Anterior cingulate cortex (tissue), 58 donors: ENCODE data around the gene BDKRB2.

ENCODE experiments used
- DNase-seq, 58 donors: peaks; one replicate each; lab custom pipeline; 2025; lab: John Stamatoyannopoulos, UW

BDKRB2 gene

GRCh38 chr14:96204151-96205058 lies at the start of gene BDKRB2:
Gene BDKRB2 (plus strand): TSS chr14:96204839. CDS start chr14:96237108, 32,269 bp downstream.
- DNase-seq, result peak in 41 of 58 donors; percentile 8 to 72 (median 39)

GRCh38 chr14:96154900-96155299 lies 49.7 kb upstream of the BDKRB2 start:
- no peak for DNase-seq

- no peak for DNase-seq
Measured at GRCh38 chr14:96156804-96157760, 47.6 kb upstream of the BDKRB2 start.

- no peak for DNase-seq
Measured at GRCh38 chr14:96158735-96159134, 45.9 kb upstream of the BDKRB2 start.

- no peak for DNase-seq
Measured at GRCh38 chr14:96160076-96160912, 44.3 kb upstream of the BDKRB2 start.

- no peak for DNase-seq
Measured at GRCh38 chr14:96160913-96161310, 43.7 kb upstream of the BDKRB2 start.

- no peak for DNase-seq
Measured at GRCh38 chr14:96161636-96162035, 43.0 kb upstream of the BDKRB2 start.

GRCh38 chr14:96162265-96162664 lies 42.4 kb upstream of the BDKRB2 start:
- no peak for DNase-seq

GRCh38 chr14:96162741-96163140 lies 41.9 kb upstream of the BDKRB2 start:
- DNase-seq, result no peak

- DNase-seq, result no peak
Measured at GRCh38 chr14:96164861-96165490, 39.7 kb upstream of the BDKRB2 start.

GRCh38 chr14:96165493-96166436 lies 38.9 kb upstream of the BDKRB2 start:
- no peak for DNase-seq

GRCh38 chr14:96166461-96167223 lies 38.0 kb upstream of the BDKRB2 start:
- no peak for DNase-seq

- no peak for DNase-seq
Measured at GRCh38 chr14:96167224-96168148, 37.2 kb upstream of the BDKRB2 start.

- no peak for DNase-seq
Measured at GRCh38 chr14:96168581-96168980, 36.1 kb upstream of the BDKRB2 start.

GRCh38 chr14:96170961-96171592 lies 33.6 kb upstream of the BDKRB2 start:
- no peak for DNase-seq
